Smooth muscle cell (in vitro differentiated cells): ENCODE measurements around the gene INPP5A. TPM values are rescaled to one million over a fixed set of nuclear protein-coding genes. Genes with fewer than 3 reads are reported as not detected.

Experiments used
- DNase-seq: peaks from one replicate; lab custom pipeline; 2025; ENCODE audit not compliant: unreplicated experiment; lab: John Stamatoyannopoulos, UW
- H2AFZ ChIP-seq: fragments of 200-600 bp; sonication (generic); 2 replicates; pipeline ENCODE4 v1.6.0; 2016; ENCODE audit warnings: antibody characterized with exemption, low read depth, mild to moderate bottlenecking
- H3F3A ChIP-seq: fragments of 200-600 bp; sonication (generic); 2 replicates; pipeline ENCODE4 v1.6.0; 2017; ENCODE audit warnings: antibody characterized with exemption, low read depth
- H3K27ac ChIP-seq: fragments of 200-600 bp; sonication (generic); 2 replicates; pipeline ENCODE4 v1.5.1; 2016; ENCODE audit warnings: low read depth, mild to moderate bottlenecking
- H3K27me3 ChIP-seq: fragments of 200-600 bp; sonication (generic); 2 replicates; pipeline ENCODE4 v1.6.1; 2016; ENCODE audit warnings: low read depth, mild to moderate bottlenecking
- H3K36me3 ChIP-seq: fragments of 200-600 bp; sonication (generic); 2 replicates; pipeline ENCODE4 v1.5.1; 2016; ENCODE audit warnings: low read depth
- H3K4me1 ChIP-seq: fragments of 200-600 bp; sonication (generic); 2 replicates; pipeline ENCODE4 v1.5.1; 2016; ENCODE audit warnings: low read depth
- H3K4me2 ChIP-seq: fragments of 200-600 bp; sonication (generic); 2 replicates; pipeline ENCODE4 v1.6.0; 2016; ENCODE audit warnings: mild to moderate bottlenecking
- H3K4me3 ChIP-seq: fragments of 200-600 bp; sonication (generic); 2 replicates; pipeline ENCODE4 v1.5.1; 2016; ENCODE audit warnings: mild to moderate bottlenecking
- H3K79me2 ChIP-seq: fragments of 200-600 bp; sonication (generic); 2 replicates; pipeline ENCODE4 v1.6.0; 2016; ENCODE audit warnings: low read depth, mild to moderate bottlenecking
- H3K9ac ChIP-seq: fragments of 200-600 bp; sonication (generic); 2 replicates; pipeline ENCODE4 v1.6.0; 2016; ENCODE audit warnings: low read depth
- H3K9me3 ChIP-seq: fragments of 200-600 bp; sonication (generic); replicated peaks from 2 replicates; pipeline ENCODE4 v1.5.1; 2016; ENCODE audit warnings: low read depth
- H4K20me1 ChIP-seq: fragments of 200-600 bp; sonication (generic); 2 replicates; pipeline ENCODE4 v1.6.0; 2016; ENCODE audit warnings: low read depth
- WGBS: methylation state at CpG from one replicate; pipeline ENCODE4 v1.1.7; 2016; ENCODE audit warnings: low lambda C conversion rate; 5-methylcytosine and 5-hydroxymethylcytosine counted together
- polyA plus RNA-seq: library from polyadenylated mRNA; unstranded; fragments of >200 nt; fragmentation: Nextera tagmentation; extraction: Ambion mirVana; gene quantifications from 2 replicates; pipeline ENCODE4 v1.2.1, GENCODE V29; 2016
- total RNA-seq: library from RNA; depleted of rRNA; stranded (reverse); fragments of >200 nt; gene quantifications from 2 replicates; pipeline ENCODE4 v1.2.3, GENCODE V29; 2014
- TF ChIP-seq, protein P1 (sequence below): fragments of 200-600 bp; sonication (generic); IDR thresholded peaks from 2 replicates; pipeline ENCODE4 v1.5.1; 2017; ENCODE audit warnings: borderline replicate concordance, mild to moderate bottlenecking, antibody characterized with exemption; ENCODE audit not compliant: insufficient read depth, poor library complexity, severe bottlenecking

Gene INPP5A
- total and polyA plus RNA-seq, 2 experiments from 2014 or later, result 48.0 to 55.9 TPM

DNA sequence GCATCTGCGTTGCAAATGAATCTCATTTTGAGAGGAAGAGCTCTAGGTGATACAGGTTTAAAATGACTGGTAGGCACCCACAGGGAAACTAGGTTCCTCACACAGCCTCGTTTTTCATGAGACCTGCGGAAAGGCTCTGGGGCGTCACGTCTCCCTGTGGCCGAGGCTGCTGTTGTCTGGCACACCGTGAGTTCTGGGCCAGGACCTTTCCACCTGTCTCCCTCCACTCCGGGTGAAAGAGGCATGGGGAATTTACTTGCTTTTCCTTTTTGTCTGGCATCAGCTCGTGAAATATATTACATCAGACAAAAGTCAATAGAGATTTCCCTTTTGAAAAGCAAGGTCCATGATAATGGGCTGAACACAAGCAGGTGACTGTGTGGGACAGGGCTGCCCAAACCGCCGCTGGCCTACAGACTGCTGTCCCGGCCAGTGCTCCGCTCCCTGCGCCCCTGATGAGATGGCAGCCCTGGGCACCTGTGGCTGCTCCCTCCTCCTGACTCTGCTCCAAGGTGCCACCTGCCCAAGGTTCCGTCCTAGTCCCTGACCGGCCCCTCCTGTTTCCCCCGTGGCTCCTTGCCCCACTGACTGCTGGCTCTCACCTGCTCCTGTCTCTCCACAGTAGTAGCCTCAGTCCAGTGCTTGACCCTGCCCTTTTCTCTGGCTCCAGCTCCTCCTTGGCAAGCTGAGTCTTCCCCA, 138.8 kb downstream of the INPP5A start:
- no peak for DNase-seq
- WGBS, result 96% methylated on average over 17 of the region's 17 CpGs
- Histone ChIP-seq H3K27ac (no peak overlapping the region), H3K36me3 (no peaks in the 10 kb centered on the region), H3K27me3 (no peaks in the 10 kb centered on the region), H3K4me1 (no peaks in the 10 kb centered on the region), H3K9ac (no peak overlapping the region), H3K79me2 (no peaks in the 10 kb centered on the region), H3K4me3 (no peak overlapping the region), H4K20me1 (peaks cover 51% of the 10 kb centered on the region), H3K4me2 (no peak overlapping the region), H2AFZ (no peak overlapping the region), H3K9me3 (no peaks in the 10 kb centered on the region), H3F3A (no peaks in the 10 kb centered on the region)
- TF ChIP-seq, protein P1, sequence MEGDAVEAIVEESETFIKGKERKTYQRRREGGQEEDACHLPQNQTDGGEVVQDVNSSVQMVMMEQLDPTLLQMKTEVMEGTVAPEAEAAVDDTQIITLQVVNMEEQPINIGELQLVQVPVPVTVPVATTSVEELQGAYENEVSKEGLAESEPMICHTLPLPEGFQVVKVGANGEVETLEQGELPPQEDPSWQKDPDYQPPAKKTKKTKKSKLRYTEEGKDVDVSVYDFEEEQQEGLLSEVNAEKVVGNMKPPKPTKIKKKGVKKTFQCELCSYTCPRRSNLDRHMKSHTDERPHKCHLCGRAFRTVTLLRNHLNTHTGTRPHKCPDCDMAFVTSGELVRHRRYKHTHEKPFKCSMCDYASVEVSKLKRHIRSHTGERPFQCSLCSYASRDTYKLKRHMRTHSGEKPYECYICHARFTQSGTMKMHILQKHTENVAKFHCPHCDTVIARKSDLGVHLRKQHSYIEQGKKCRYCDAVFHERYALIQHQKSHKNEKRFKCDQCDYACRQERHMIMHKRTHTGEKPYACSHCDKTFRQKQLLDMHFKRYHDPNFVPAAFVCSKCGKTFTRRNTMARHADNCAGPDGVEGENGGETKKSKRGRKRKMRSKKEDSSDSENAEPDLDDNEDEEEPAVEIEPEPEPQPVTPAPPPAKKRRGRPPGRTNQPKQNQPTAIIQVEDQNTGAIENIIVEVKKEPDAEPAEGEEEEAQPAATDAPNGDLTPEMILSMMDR, result no peak

DNA sequence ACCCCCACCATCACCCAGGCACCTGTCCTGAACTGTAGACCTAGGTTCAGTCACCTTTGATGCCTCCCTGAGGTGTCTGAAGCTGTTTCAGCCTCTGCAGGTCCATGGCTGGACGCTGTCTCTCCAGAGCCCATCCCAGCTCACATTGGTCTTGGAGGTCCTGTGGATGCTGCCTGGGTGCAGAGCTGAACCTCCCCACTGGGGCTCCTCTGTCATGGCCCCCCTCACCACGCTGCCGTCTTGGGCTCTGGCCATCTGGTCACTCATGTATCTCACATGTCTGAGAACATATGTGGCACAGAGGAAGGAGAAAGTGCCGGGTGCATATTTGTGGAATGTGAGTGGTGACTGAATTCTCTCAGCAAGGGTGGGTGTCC, 139.5 kb downstream of the INPP5A start:
- whole genome bisulfite sequencing, result 88% methylated on average over 4 of the region's 4 CpGs
- H3K27me3 ChIP-seq, result no peaks in the 10 kb centered on the region
- DNase-seq, result no peak
- peaks cover 51% of the 10 kb centered on the region for H4K20me1 ChIP-seq
- no peak overlapping the region for H2AFZ ChIP-seq
- H3K4me2 ChIP-seq, result no peak overlapping the region
- TF ChIP-seq, protein P1, result no peak
- no peak overlapping the region for H3K9ac ChIP-seq
- H3K9me3 ChIP-seq, result no peaks in the 10 kb centered on the region
- H3K4me3 ChIP-seq, result no peak overlapping the region
- no peaks in the 10 kb centered on the region for H3K36me3 ChIP-seq
- H3K27ac ChIP-seq, result no peak overlapping the region
- H3K4me1 ChIP-seq, result no peaks in the 10 kb centered on the region
- no peaks in the 10 kb centered on the region for H3F3A ChIP-seq
- no peaks in the 10 kb centered on the region for H3K79me2 ChIP-seq

DNA sequence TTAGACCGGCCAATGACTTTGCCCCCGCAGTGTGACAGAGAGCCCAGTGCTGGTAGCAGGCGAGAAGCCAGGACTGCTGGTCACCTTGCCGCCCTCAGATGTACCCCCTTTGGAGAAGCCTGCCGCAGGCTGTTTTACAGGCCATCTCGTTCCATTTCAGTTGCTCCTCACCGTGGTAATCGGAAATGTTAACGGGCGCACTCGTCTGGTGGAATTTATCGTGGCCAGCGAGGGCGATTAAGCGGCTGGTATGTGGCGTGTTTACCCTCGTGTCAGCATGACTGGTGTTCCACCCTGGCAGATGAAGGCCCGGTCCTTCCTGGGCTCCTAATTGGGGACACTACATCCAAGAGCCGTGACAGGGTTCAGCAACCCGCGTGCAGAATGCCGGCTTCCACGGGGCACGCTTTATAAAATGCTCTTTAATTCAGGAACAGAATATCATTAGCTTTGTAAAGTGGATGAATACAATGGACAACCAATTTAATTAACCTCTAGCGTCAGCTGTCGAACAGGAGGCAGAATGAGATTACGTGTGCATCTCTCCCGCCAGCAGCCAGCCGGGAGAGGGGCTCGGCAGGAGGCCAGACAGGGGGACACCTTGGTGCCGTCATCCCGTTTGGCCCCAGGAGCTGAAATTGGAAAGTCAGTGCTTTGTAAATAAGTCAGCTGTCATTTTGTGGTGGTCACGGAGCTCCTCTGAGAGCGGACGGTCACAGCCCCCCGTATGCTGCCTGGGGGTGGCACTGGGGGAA, 140.1 kb downstream of the INPP5A start:
- Histone ChIP-seq H3F3A (no peaks in the 10 kb centered on the region), H2AFZ (no peak overlapping the region), H3K9ac (no peak overlapping the region), H4K20me1 (peaks cover 55% of the 10 kb centered on the region), H3K4me1 (no peaks in the 10 kb centered on the region), H3K27me3 (no peaks in the 10 kb centered on the region), H3K79me2 (no peaks in the 10 kb centered on the region), H3K9me3 (no peaks in the 10 kb centered on the region), H3K36me3 (no peaks in the 10 kb centered on the region), H3K4me2 (no peak overlapping the region), H3K27ac (no peak overlapping the region), H3K4me3 (no peak overlapping the region)
- DNase-seq, result no peak
- WGBS, result 97% methylated on average over 36 of the region's 36 CpGs
- TF ChIP-seq, protein P1, result no peak
